Measurements from ENCODE around the gene SPI1. TPM values are rescaled to one million over a fixed set of nuclear protein-coding genes. Genes with fewer than 3 reads are reported as not detected.

Gene SPI1
- total RNA-seq, 1 experiment from 2014 or later: 0.31 TPM

DNA sequence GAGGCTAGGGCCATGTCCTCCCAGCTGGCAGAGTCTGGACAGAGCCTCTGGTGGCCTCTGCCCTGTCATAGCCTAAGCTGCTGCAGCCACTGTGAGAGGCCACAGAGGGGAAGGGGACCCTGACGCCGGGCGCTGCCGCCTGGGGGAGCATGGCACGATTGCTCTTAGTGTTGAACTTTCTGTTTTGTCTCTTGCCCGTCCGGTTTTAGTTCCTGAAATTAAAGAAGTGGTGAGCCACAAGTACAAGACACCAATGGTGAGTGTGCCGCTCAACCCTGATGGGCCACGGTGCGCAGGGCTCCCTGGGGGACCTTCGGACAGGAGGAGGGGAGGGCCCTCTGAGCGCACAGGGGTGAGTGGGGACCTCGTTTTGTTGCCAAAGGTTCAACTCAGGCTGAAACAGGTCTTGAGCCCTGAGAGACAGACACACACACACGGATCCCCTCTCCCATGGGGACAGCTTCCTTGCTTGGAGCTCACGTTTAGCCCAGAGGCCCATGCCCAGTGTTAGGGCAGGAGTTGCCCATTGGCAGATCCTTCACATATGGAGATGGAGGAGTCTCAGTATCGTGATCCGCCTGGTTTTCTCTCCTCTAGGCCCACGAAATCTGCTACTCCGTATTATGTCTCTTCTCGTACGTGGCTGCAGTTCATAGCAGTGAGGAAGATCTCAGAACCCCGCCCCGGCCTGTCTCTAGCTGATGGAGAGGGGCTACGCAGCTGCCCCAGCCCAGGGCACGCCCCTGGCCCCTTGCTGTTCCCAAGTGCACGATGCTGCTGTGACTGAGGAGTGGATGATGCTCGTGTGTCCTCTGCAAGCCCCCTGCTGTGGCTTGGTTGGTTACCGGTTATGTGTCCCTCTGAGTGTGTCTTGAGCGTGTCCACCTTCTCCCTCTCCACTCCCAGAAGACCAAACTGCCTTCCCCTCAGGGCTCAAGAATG is 49.6 kb downstream of the SPI1 start:
- H3K27ac ChIP-seq (ENCODE audit: low read length): no peak overlapping the region
- CTCF ChIA-PET: no interaction called here
- no peaks in the 10 kb centered on the region for H3K4me1 ChIP-seq (ENCODE audit: control insufficient read depth, insufficient read depth, low read length)
- POLR2A ChIA-PET: no interaction called here
- DNase-seq (ENCODE audit: low read depth, low spot score) (no peak), ATAC-seq (no peak)
- in situ Hi-C loops (cut with HindIII; ENCODE audit: low pct_unique_long_range_greater_than_20kb, low sequenced_read_pairs) (no loop called here), intact Hi-C loops (cut with micrococcal nuclease; ENCODE audit: unreplicated experiment) (no loop called here)
- TF ChIP-seq POLR2AphosphoS5 (IDR thresholded peaks at IDR 0.05; ENCODE audit: low read depth, low read length) (no peak), SIN3A (IDR thresholded peaks at IDR 0.05; ENCODE audit: borderline replicate concordance, insufficient read depth, low read depth, low read length) (no peak), TCF7L2 (IDR thresholded peaks at IDR 0.05; ENCODE audit: low read depth, low read length) (no peak), REST (IDR thresholded peaks at IDR 0.05; ENCODE audit: insufficient read depth in 1 of 2, low read depth in 2 of 2, low read length in 1 of 2) (no peak)
- TF ChIP-seq, protein P1, sequence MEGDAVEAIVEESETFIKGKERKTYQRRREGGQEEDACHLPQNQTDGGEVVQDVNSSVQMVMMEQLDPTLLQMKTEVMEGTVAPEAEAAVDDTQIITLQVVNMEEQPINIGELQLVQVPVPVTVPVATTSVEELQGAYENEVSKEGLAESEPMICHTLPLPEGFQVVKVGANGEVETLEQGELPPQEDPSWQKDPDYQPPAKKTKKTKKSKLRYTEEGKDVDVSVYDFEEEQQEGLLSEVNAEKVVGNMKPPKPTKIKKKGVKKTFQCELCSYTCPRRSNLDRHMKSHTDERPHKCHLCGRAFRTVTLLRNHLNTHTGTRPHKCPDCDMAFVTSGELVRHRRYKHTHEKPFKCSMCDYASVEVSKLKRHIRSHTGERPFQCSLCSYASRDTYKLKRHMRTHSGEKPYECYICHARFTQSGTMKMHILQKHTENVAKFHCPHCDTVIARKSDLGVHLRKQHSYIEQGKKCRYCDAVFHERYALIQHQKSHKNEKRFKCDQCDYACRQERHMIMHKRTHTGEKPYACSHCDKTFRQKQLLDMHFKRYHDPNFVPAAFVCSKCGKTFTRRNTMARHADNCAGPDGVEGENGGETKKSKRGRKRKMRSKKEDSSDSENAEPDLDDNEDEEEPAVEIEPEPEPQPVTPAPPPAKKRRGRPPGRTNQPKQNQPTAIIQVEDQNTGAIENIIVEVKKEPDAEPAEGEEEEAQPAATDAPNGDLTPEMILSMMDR (IDR thresholded peaks at IDR 0.05): no peak
- H3K9me3 ChIP-seq (ENCODE audit: control insufficient read depth, insufficient read depth, low read depth, low read length): no peaks in the 10 kb centered on the region
- BruUV-seq (replicated peaks): no TSS peak
- no peak overlapping the region for H3K4me3 ChIP-seq (ENCODE audit: low read depth in 2 of 2, low read length in 2 of 2)
- no peaks in the 10 kb centered on the region for H3K27me3 ChIP-seq (ENCODE audit: control insufficient read depth, insufficient read depth, low read length)
- H3K36me3 ChIP-seq (ENCODE audit: control insufficient read depth, insufficient read depth, low read length): no peaks in the 10 kb centered on the region

GRCh38 chr11:47327949-47328348 is 50.4 kb downstream of the SPI1 start:
- TF ChIP-seq, protein P1 (IDR thresholded peaks at IDR 0.05): no peak
- TF ChIP-seq TCF7L2 (IDR thresholded peaks at IDR 0.05; ENCODE audit: low read depth, low read length) (no peak), POLR2AphosphoS5 (IDR thresholded peaks at IDR 0.05; ENCODE audit: low read depth, low read length) (no peak), REST (IDR thresholded peaks at IDR 0.05; ENCODE audit: insufficient read depth in 1 of 2, low read depth in 2 of 2, low read length in 1 of 2) (no peak), SIN3A (IDR thresholded peaks at IDR 0.05; ENCODE audit: borderline replicate concordance, insufficient read depth, low read depth, low read length) (no peak)
- intact Hi-C loops (cut with micrococcal nuclease; ENCODE audit: unreplicated experiment) (no loop called here), in situ Hi-C loops (cut with HindIII; ENCODE audit: low pct_unique_long_range_greater_than_20kb, low sequenced_read_pairs) (no loop called here)
- BruUV-seq (replicated peaks): no TSS peak
- H3K27ac ChIP-seq (ENCODE audit: low read length): no peak overlapping the region
- ATAC-seq: no peak
- no peaks in the 10 kb centered on the region for H3K9me3 ChIP-seq (ENCODE audit: control insufficient read depth, insufficient read depth, low read depth, low read length)
- no peaks in the 10 kb centered on the region for H3K27me3 ChIP-seq (ENCODE audit: control insufficient read depth, insufficient read depth, low read length)
- H3K4me3 ChIP-seq (ENCODE audit: low read depth in 2 of 2, low read length in 2 of 2): no peak overlapping the region
- no peak for DNase-seq (ENCODE audit: low read depth, low spot score)
- no peaks in the 10 kb centered on the region for H3K36me3 ChIP-seq (ENCODE audit: control insufficient read depth, insufficient read depth, low read length)
- H3K4me1 ChIP-seq (ENCODE audit: control insufficient read depth, insufficient read depth, low read length): no peaks in the 10 kb centered on the region
- CTCF ChIA-PET: no interaction called here
- POLR2A ChIA-PET: interaction anchor here (0.6 kb wide), 1 partner anchor 492 kb away, joined by 3 read pairs; no protein-coding TSS in a partner anchor
